ENCODE results near the gene ZNF649.

The ZNF649 gene

DNA sequence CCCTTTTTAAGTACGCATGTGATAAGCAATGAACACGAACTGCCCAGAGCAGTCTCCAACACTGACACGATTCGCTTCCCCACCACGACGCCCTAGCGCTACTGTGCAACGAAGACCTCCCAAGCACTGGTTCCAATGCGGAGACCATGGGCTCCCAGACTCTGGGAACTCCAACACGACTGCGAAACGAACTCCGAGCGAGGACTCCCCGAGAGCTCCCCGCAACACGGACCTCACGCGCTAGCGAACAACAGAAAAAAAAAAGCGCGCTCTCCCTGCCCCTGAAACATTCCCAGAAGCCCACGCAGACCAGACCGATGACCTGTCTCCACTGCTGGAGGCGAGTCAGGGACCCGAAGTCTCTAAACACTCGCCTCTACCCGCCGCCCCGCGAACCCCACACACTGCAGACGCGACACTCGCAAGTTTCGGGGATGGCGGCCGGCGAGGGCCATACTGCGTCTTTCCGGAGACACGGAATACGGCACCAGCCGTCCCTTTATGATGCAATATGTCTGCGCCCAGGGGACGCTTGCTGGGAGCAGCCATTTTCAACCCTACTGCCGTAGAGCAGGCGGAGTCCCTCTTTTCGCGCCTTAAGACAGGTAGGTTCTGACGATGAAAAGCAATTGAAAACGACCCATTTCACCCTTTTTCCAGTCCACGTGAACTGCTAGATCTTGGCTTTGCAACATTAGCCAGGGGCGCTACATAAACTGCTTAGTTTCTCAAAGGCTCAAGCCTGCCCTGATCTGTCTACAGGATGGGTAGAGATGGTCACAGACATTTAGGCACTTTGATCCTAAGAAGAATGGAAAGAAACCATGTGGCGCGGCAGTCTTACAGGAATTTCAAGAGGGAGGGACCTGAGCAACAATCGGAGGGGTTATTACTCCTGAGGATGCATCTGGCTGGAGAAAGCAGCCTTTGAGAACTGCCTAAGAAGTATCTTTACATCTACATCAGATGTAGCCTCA is 17.0 kb downstream of the ZNF649 start, which contains the start of gene ZNF577:
Gene ZNF577 (minus strand): TSS at position 430 of the 977 bp plus-strand sequence. CDS start 7,569 bp downstream, outside the sequence.
- DNase-seq (ENCODE audit: low spot score), result peak; percentile 94

DNA sequence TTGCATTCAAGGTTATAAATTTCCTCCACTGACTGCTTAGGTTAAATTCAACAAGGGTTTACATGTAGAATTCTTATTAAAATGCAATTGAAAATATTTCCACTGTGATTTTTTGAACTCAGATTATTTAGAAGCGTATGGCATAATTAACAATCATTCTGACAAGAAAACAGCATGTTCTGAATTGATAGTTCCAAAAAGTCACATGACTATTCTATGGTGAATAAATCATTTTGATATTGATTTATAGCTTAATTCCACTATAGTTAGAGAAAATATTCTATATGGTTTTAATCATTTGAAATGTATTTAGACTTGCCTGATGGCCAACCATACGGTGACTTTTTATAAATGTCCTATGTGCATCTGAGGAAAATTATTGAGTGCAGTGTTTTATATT is 20.1 kb downstream of the ZNF649 start:
- DNase-seq (ENCODE audit: low spot score), result no peak

DNA sequence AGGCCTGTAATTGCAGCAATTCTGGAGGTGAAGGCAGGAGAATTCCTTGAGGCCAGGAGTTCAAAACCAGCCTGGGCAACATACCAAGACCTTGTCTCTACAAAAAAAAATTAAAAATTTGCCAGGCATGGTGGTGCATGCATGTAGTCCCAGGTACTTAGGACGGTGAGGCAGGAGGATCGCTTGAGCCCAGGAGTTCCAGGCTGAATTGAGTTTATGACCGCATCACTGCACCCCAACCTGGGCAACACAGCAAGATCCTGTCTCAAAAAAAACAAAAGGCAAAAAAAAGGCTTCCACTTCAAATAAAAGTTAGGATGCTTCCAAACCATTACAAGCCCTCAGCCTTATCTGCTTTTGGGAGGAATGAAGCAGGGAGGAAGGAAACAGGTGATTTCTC is 22.3 kb downstream of the ZNF649 start:
- no peak for DNase-seq (ENCODE audit: low spot score)

DNA sequence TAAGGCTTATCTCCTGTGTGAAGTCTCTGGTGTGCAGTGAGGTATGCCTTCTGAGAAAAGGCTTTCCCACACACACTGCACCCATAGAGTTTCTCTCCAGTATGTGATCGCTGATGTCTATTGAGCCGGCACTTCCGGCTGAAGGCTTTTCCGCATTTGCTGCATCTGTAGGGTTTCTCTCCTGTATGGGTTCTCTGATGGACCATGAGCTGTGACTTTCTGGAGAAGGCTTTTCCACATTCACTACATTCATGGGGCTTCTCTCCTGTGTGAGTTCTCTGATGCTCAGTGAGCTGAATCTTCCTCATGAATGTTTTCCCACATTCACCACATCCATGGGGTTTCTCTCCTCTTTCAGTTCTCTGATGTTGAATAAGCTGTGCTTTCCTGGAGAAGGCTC is 31.7 kb downstream of the ZNF649 start:
- no peak for DNase-seq (ENCODE audit: low spot score)

DNA sequence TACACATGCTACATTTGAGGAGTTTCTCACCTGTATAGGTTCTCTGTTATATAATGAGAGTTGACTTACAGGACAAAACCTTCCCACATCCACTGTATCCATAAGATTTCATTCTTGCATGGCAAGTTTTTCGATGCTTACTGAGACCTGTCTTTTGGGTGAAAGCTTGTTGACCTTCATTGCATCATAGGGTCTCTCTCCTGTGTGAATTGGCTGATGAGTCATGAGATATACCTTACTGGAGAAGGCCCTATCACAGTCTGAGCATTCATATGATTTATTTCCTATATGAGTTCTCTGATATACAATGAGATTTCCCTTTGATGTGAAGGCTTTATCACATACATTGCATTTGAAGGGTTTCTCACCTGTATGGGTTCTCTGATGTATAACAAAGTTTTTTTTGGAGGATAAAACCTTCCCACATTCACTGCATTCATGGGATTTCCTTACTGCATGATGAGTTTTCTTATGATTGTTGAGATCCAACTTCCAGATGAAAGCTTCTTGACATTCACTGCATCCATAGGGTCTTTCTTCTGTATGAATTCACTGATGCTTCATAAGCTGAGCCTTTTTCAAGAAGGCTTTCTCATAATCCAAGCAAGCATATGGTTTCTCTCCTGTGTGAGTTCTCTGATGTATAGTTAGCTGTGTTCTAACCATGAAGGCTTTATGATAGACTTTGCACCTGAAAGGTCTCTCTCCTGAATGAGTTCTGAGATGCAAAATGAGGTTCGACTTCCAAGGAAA is 42.8 kb downstream of the ZNF649 start:
- no peak for DNase-seq (ENCODE audit: low spot score)

All from left forelimb (tissue), 1 donor.